Measurements from ENCODE around the gene WASF2.

WASF2 gene

DNA sequence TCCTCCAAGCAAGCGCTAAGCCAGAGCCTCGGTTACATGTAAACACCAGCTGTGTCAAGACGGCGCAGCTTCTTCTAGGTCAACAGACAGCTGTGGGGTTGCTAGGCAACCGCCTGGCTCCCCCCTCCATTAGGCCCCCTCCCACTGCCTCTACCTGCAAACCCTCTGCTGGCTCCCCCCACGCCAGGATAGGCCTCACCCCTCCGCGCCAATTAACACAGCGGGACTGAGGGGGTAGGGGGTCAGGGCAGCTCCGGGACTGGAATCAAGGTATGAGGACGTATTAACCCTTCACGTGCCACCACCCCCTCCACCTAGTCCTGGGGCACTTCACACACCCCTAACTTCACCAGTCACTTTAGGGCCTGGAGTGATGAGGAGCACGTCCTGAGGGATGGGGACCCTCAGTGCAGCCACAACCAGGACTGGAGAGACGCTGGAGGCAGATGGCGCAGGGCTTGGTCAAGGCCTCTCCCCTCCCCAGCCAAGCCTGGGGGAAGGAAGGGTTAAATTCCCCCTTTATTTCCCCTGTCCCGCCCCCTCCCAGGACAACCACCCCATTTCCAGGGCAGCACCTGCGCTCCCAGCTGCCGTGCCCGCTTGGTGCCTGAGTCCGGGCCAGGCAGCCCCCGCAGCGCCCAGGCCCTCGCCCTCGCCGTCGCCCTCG is 37.4 kb upstream of the WASF2 start:
- Histone ChIP-seq H3K4me3 (ENCODE audit: low read length in 2 of 2) (peak overlapping the region; percentile 41 to 72), H2BK120ac (ENCODE audit: low read depth, low read length) (peak overlapping the region; percentile 84), H2BK5ac (ENCODE audit: low read length) (peak overlapping the region; percentile 90), H3K4me2 (ENCODE audit: insufficient read depth, low read length, poor library complexity, severe bottlenecking) (peak overlapping the region; percentile 96), H2AK5ac (ENCODE audit: low read depth, low read length) (peak overlapping the region; percentile 100), H2BK12ac (ENCODE audit: low read length) (peak overlapping the region; percentile 84), H3K14ac (ENCODE audit: low read length) (peak overlapping the region; percentile 32), H3K4ac (ENCODE audit: low read length) (no peak overlapping the region), H3K9me3 (replicated peaks in 1 of 2; ENCODE audit: control insufficient read depth in 2 of 2, insufficient read depth in 1 of 2, low read depth in 1 of 2, low read length in 2 of 2) (no peaks in the 10 kb centered on the region), H3K27ac (replicated peaks; ENCODE audit: low read length) (peak overlapping the region; percentile 59), H3K9ac (ENCODE audit: low read depth, low read length, poor library complexity) (peak overlapping the region; percentile 70), H4K91ac (ENCODE audit: low read depth, low read length, poor library complexity) (no peak overlapping the region), H3K4me1 (ENCODE audit: control insufficient read depth in 2 of 2, insufficient read depth in 1 of 2, low read depth in 1 of 2, low read length in 2 of 2) (peaks cover 49 to 69% of the 10 kb centered on the region in 2 donors), H3K27me3 (ENCODE audit: control insufficient read depth in 3 of 3, insufficient read depth in 3 of 3, low read depth in 1 of 3, low read length in 3 of 3) (no peaks in the 10 kb centered on the region), H3K36me3 (replicated peaks in 1 of 2; ENCODE audit: control insufficient read depth in 2 of 2, insufficient read depth in 2 of 2, low read length in 2 of 2) (no peaks in the 10 kb centered on the region), H3K18ac (ENCODE audit: low read length) (peak overlapping the region; percentile 96), H4K8ac (ENCODE audit: low read depth, low read length) (peak overlapping the region; percentile 32), H3K23ac (ENCODE audit: low read depth, low read length, poor library complexity) (peak overlapping the region; percentile 46), H2BK15ac (ENCODE audit: low read length) (peak overlapping the region; percentile 13), H3K79me1 (ENCODE audit: low read depth, low read length) (no peaks in the 10 kb centered on the region), H2AFZ (ENCODE audit: low read length) (peak overlapping the region; percentile 71)
- DNase-seq (ENCODE audit: low spot score), result peak; percentile 59
- WGBS, 2 donors (ENCODE audit: extremely low coverage in 2 of 2, insufficient read length in 2 of 2, insufficient replicate concordance in 1 of 2), result no CpG with 5 or more reads among the region's 27 CpGs

DNA sequence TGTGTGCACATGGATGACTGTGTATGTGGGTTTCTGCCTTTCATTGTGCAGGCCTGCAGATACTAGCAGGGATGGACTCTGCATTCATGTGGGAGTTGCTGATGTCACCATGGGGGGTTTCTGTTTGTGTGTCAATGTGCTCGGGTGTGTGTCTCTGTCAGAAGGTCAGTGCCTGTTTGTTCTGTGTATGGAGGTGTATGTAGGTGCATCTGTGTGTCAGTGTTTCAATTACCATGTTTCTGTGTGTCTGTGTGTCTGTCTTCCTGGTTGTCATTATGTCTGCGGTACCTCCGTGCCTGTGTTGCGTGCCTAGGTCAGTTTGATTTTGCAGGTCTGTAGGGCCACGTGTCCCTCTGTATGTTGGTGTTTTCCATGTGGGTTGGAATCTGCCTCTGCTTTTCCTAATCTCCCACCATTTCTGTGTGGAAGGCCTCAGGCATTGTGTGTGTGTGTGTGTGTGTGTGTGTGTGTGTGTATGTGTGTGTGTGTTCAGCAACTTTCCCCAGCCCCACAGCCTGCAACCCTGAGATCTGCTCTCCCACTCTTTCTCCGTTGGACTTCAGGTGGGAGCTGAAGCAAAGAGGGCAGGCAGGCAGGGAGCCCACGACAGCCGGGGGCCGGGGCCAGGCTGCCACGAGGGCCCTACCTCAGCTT is 36.7 kb upstream of the WASF2 start:
- DNase-seq (ENCODE audit: low spot score), result no peak
- Histone ChIP-seq H4K8ac (ENCODE audit: low read depth, low read length) (no peak overlapping the region), H2AK5ac (ENCODE audit: low read depth, low read length) (peak overlapping the region; percentile 100), H2BK12ac (ENCODE audit: low read length) (no peak overlapping the region), H3K9me3 (replicated peaks in 1 of 2; ENCODE audit: control insufficient read depth in 2 of 2, insufficient read depth in 1 of 2, low read depth in 1 of 2, low read length in 2 of 2) (no peaks in the 10 kb centered on the region), H3K14ac (ENCODE audit: low read length) (no peak overlapping the region), H3K36me3 (replicated peaks in 1 of 2; ENCODE audit: control insufficient read depth in 2 of 2, insufficient read depth in 2 of 2, low read length in 2 of 2) (no peaks in the 10 kb centered on the region), H2BK120ac (ENCODE audit: low read depth, low read length) (peak overlapping the region; percentile 84), H3K27ac (replicated peaks; ENCODE audit: low read length) (peak overlapping the region; percentile 59), H3K4me3 (ENCODE audit: low read length in 2 of 2) (peak overlapping the region; percentile 27 to 41), H3K18ac (ENCODE audit: low read length) (peak overlapping the region; percentile 92), H4K91ac (ENCODE audit: low read depth, low read length, poor library complexity) (no peak overlapping the region), H2BK15ac (ENCODE audit: low read length) (peak overlapping the region; percentile 99), H3K27me3 (ENCODE audit: control insufficient read depth in 3 of 3, insufficient read depth in 3 of 3, low read depth in 1 of 3, low read length in 3 of 3) (no peaks in the 10 kb centered on the region), H3K4me2 (ENCODE audit: insufficient read depth, low read length, poor library complexity, severe bottlenecking) (peak overlapping the region; percentile 96), H3K23ac (ENCODE audit: low read depth, low read length, poor library complexity) (no peak overlapping the region), H3K4ac (ENCODE audit: low read length) (no peak overlapping the region), H3K79me1 (ENCODE audit: low read depth, low read length) (no peaks in the 10 kb centered on the region), H2AFZ (ENCODE audit: low read length) (peak overlapping the region; percentile 71), H3K4me1 (ENCODE audit: control insufficient read depth in 2 of 2, insufficient read depth in 1 of 2, low read depth in 1 of 2, low read length in 2 of 2) (peaks cover 53 to 76% of the 10 kb centered on the region in 2 donors), H2BK5ac (ENCODE audit: low read length) (peak overlapping the region; percentile 90), H3K9ac (ENCODE audit: low read depth, low read length, poor library complexity) (peak overlapping the region; percentile 70)
- WGBS, 2 donors (ENCODE audit: extremely low coverage in 2 of 2, insufficient read length in 2 of 2, insufficient replicate concordance in 1 of 2), result no CpG with 5 or more reads among the region's 10 CpGs

GRCh38 chr1:27525296-27526272 is 35.6 kb upstream of the WASF2 start:
- H3K23ac ChIP-seq (ENCODE audit: low read depth, low read length, poor library complexity), result peak overlapping the region; percentile 70
- peak overlapping the region; percentile 99 for H3K18ac ChIP-seq (ENCODE audit: low read length)
- H4K8ac ChIP-seq (ENCODE audit: low read depth, low read length), result no peak overlapping the region
- peak overlapping the region; percentile 95 for H3K14ac ChIP-seq (ENCODE audit: low read length)
- peak overlapping the region; percentile 47 for H3K27ac ChIP-seq (replicated peaks; ENCODE audit: low read length)
- peak overlapping the region; percentile 99 for H2BK15ac ChIP-seq (ENCODE audit: low read length)
- H2BK12ac ChIP-seq (ENCODE audit: low read length), result peak overlapping the region; percentile 97
- H3K4me3 ChIP-seq (ENCODE audit: low read length in 2 of 2), result peak overlapping the region in 1 of 2 donors; percentile 32
- peak overlapping the region; percentile 91 for H3K4ac ChIP-seq (ENCODE audit: low read length)
- DNase-seq (ENCODE audit: low spot score), result no peak
- no peaks in the 10 kb centered on the region for H3K9me3 ChIP-seq (replicated peaks in 1 of 2; ENCODE audit: control insufficient read depth in 2 of 2, insufficient read depth in 1 of 2, low read depth in 1 of 2, low read length in 2 of 2)
- H2AK5ac ChIP-seq (ENCODE audit: low read depth, low read length), result peak overlapping the region; percentile 100
- no peaks in the 10 kb centered on the region for H3K79me1 ChIP-seq (ENCODE audit: low read depth, low read length)
- H3K9ac ChIP-seq (ENCODE audit: low read depth, low read length, poor library complexity), result peak overlapping the region; percentile 80
- peak overlapping the region; percentile 15 for H2AFZ ChIP-seq (ENCODE audit: low read length)
- peak overlapping the region; percentile 35 for H3K4me2 ChIP-seq (ENCODE audit: insufficient read depth, low read length, poor library complexity, severe bottlenecking)
- peak overlapping the region; percentile 56 for H2BK120ac ChIP-seq (ENCODE audit: low read depth, low read length)
- H4K91ac ChIP-seq (ENCODE audit: low read depth, low read length, poor library complexity), result peak overlapping the region; percentile 98
- no CpG with 5 or more reads among the region's 16 CpGs for WGBS, 2 donors (ENCODE audit: extremely low coverage in 2 of 2, insufficient read length in 2 of 2, insufficient replicate concordance in 1 of 2)
- no peaks in the 10 kb centered on the region for H3K36me3 ChIP-seq (replicated peaks in 1 of 2; ENCODE audit: control insufficient read depth in 2 of 2, insufficient read depth in 2 of 2, low read length in 2 of 2)
- H3K27me3 ChIP-seq (ENCODE audit: control insufficient read depth in 3 of 3, insufficient read depth in 3 of 3, low read depth in 1 of 3, low read length in 3 of 3), result no peaks in the 10 kb centered on the region
- peak overlapping the region; percentile 90 for H2BK5ac ChIP-seq (ENCODE audit: low read length)
- H3K4me1 ChIP-seq (ENCODE audit: control insufficient read depth in 2 of 2, insufficient read depth in 1 of 2, low read depth in 1 of 2, low read length in 2 of 2), result peaks cover 57 to 87% of the 10 kb centered on the region in 2 donors

Data from neuronal stem cell (in vitro differentiated cells).